HepG2 (cell line): Measurements from ENCODE around the gene SAP30. TPM values are rescaled to one million over a fixed set of nuclear protein-coding genes. Genes with fewer than 3 reads are reported as not detected.

Experiments used
- ATAC-seq: fragments of 200-7000 bp; cut with Tn5 transposase; 3 replicates; pipeline ENCODE4 v1.9.1; 2020; ENCODE audit warnings: mild to moderate bottlenecking, moderate library complexity
- BruUV-seq: library from RNA; stranded (reverse); fragments of 400-500 nt; replicated peaks from 2 replicates; lab custom pipeline; 2021; lab: Mats Ljungman, UMichigan
- CTCF ChIA-PET: fragments of 300-600 bp; formaldehyde crosslinking; extraction: SDS; loops from one replicate; lab custom pipeline; 2021; ENCODE audit warnings: low total read pairs, inconsistent platforms, low intra/inter-chr PET ratio; lab: Yijun Ruan, JAX
- POLR2A ChIA-PET: fragments of 350-600 bp; sonication (Branson Sonifier 250); formaldehyde crosslinking; loops from one replicate; lab custom pipeline; 2020; ENCODE audit warnings: antibody characterized with exemption, inconsistent platforms; lab: Yijun Ruan, JAX
- DNase-seq: peaks from one replicate; pipeline ENCODE4 v3.0.0-alpha.2; 2015; ENCODE audit warnings: low spot score
- FAIRE-seq: peaks from 3 replicates; lab custom pipeline; 2011; peaks lifted over from hg19 to GRCh38; lab: Jason Lieb, UNC
- H2AFZ ChIP-seq: one replicate; pipeline ENCODE4 v1.6.1; 2011; ENCODE audit warnings: low read length, inconsistent platforms
- H3K27ac ChIP-seq: fragments of 300-600 bp; 3 replicates; pipeline ENCODE4 v1.8.0; 2011; ENCODE audit warnings: mixed run types, mild to moderate bottlenecking, mixed read lengths, low read length, inconsistent platforms; ENCODE audit not compliant: insufficient read depth; ENCODE audit errors: extremely low read length
- H3K27me3 ChIP-seq, 2 experiments: fragments of 200-600 bp in 1 of 2; 2 replicates in 1 of 2; 3 replicates in 1 of 2; pipeline versions ENCODE4 v1.6.0 to v1.8.0; 2011; ENCODE audit warnings: low read length in 2 of 2, mild to moderate bottlenecking in 2 of 2, moderate library complexity in 2 of 2, inconsistent platforms in 1 of 2; ENCODE audit not compliant: insufficient read depth in 2 of 2, control insufficient read depth in 1 of 2
- H3K36me3 ChIP-seq, 2 experiments: fragments of 200-600 bp in 1 of 2; replicated peaks in 1 of 2; 2 replicates in 1 of 2; 3 replicates in 1 of 2; pipeline versions ENCODE4 v1.5.1 to v1.8.0; 2011; ENCODE audit warnings: low read length in 2 of 2, inconsistent platforms in 1 of 2; ENCODE audit not compliant: insufficient read depth in 2 of 2, control insufficient read depth in 1 of 2
- H3K4me1 ChIP-seq: 2 replicates; pipeline ENCODE4 v1.5.1; 2012; ENCODE audit warnings: low read length, inconsistent platforms; ENCODE audit not compliant: insufficient read depth
- H3K4me2 ChIP-seq: 2 replicates; pipeline ENCODE4 v1.6.0; 2011; ENCODE audit warnings: low read depth, low read length, inconsistent platforms
- H3K4me3 ChIP-seq, 3 experiments: fragments of 200-600 bp in 1 of 3; sonication (generic), shearing (Covaris generic) in 1 of 3; replicated peaks in 1 of 3; 2 replicates each; pipeline ENCODE4 v1.5.1; 2011 to 2016; ENCODE audit warnings: low read length in 3 of 3, inconsistent platforms in 2 of 3, low read depth in 2 of 3, mild to moderate bottlenecking in 2 of 3, control low read depth in 1 of 3, mixed read lengths in 1 of 3; ENCODE audit not compliant: insufficient read depth in 1 of 3
- H3K79me2 ChIP-seq: one replicate; pipeline ENCODE4 v1.6.1; 2011; ENCODE audit warnings: low read length, inconsistent platforms; ENCODE audit not compliant: insufficient read depth
- H3K9ac ChIP-seq: 2 replicates; pipeline ENCODE4 v1.6.0; 2011; ENCODE audit warnings: mild to moderate bottlenecking, low read depth, low read length, inconsistent platforms; ENCODE audit not compliant: insufficient read depth
- H3K9me3 ChIP-seq: 2 replicates; pipeline ENCODE4 v1.5.1; 2012; ENCODE audit warnings: mild to moderate bottlenecking, low read length
- H4K20me1 ChIP-seq: 2 replicates; pipeline ENCODE4 v1.6.0; 2011; ENCODE audit warnings: inconsistent platforms, mild to moderate bottlenecking, low read length, moderate library complexity; ENCODE audit not compliant: insufficient read depth
- AKAP8 ChIP-seq: sonication (generic); formaldehyde crosslinking; IDR thresholded peaks from 2 replicates; pipeline ENCODE4 v1.5.1; 2020; ENCODE audit warnings: mild to moderate bottlenecking, missing genetic modification reagents
- MXD1 ChIP-seq: sonication (generic); formaldehyde crosslinking; IDR thresholded peaks from 2 replicates; pipeline ENCODE4 v1.4.0; 2020; ENCODE audit warnings: mild to moderate bottlenecking, missing genetic modification reagents
- ZNF326 ChIP-seq: sonication (generic); formaldehyde crosslinking; IDR thresholded peaks from 2 replicates; pipeline ENCODE4 v1.4.0; 2020; ENCODE audit warnings: missing genetic modification reagents, borderline replicate concordance
- ZNF446 ChIP-seq: sonication (generic); formaldehyde crosslinking; IDR thresholded peaks from 2 replicates; pipeline ENCODE4 v1.5.0; 2020; ENCODE audit warnings: mild to moderate bottlenecking, missing genetic modification reagents
- WGBS: methylation state at CpG from one replicate; pipeline ENCODE4 v1.1.6; 2017; ENCODE audit warnings: low lambda C conversion rate; 5-methylcytosine and 5-hydroxymethylcytosine counted together
- in situ Hi-C: cut with HindIII; loops from 2 replicates; pipeline ENCODE4 v1.10.0; 2017; ENCODE audit warnings: low pct_unique_long_range_greater_than_20kb; ENCODE audit not compliant: extremely low pct_ligation_motif_present
- intact Hi-C: fragments of 100-400 bp; cut with micrococcal nuclease; formaldehyde crosslinking; loops from one replicate; pipeline ENCODE4 v1.10.0; 2022; ENCODE audit not compliant: unreplicated experiment
- polyA plus RNA-seq, 8 experiments: library from polyadenylated mRNA; depleted of rRNA in 3 of 8; stranded (reverse) in 7 of 8; unstranded in 1 of 8; fragments of >200 nt; fragmentation: Illumina TruSeq in 4 of 8; extraction: Trizol in 4 of 8; gene quantifications; 2 replicates each; pipeline versions ENCODE4 v1.2.1 to v1.2.3, GENCODE V29; 2011 to 2016; ENCODE audit warnings: low read depth in 4 of 8, missing spikeins in 1 of 8, mixed read lengths in 1 of 8; ENCODE audit not compliant: insufficient read depth in 1 of 8
- total RNA-seq, 5 experiments: library from RNA; depleted of rRNA; stranded (reverse); fragments of >200 nt; fragmentation: Illumina TruSeq; extraction: Trizol; gene quantifications; 2 replicates each; pipeline ENCODE4 v1.2.3, GENCODE V29; 2016; ENCODE audit warnings: low read depth in 1 of 5
- TF ChIP-seq, protein P1 (sequence below): sonication (generic); formaldehyde crosslinking; IDR thresholded peaks from 2 replicates; pipeline ENCODE4 v1.4.0; 2020; ENCODE audit warnings: missing genetic modification reagents, mild to moderate bottlenecking, borderline replicate concordance
- TF ChIP-seq, protein P2 (sequence below): sonication (generic); formaldehyde crosslinking; IDR thresholded peaks from 2 replicates; pipeline ENCODE4 v1.4.0; 2020; ENCODE audit warnings: missing genetic modification reagents

SAP30 gene
- total and polyA plus RNA-seq, 2 of the 13 experiments (the other 11 are each of a cell fraction or from before 2014, with no cell fraction given) = 14.2 to 25.1 TPM

GRCh38 chr4:173413036-173413435, 42.3 kb downstream of the SAP30 start:
- Histone ChIP-seq H2AFZ (no peak overlapping the region), H3K36me3 (no peaks in the 10 kb centered on the region), H3K4me1 (no peaks in the 10 kb centered on the region), H4K20me1 (no peaks in the 10 kb centered on the region), H3K27ac (no peak overlapping the region), H3K9ac (no peak overlapping the region), H3K4me3 (no peak overlapping the region), H3K9me3 (no peaks in the 10 kb centered on the region), H3K27me3 (no peaks in the 10 kb centered on the region; a peak in 1 of 5 replicates), H3K4me2 (no peak overlapping the region), H3K79me2 (no peaks in the 10 kb centered on the region)
- FAIRE-seq (no peak), DNase-seq (no peak), ATAC-seq (no peak)
- WGBS = 5% methylated on average over 1 of the region's 1 CpG
- intact Hi-C loops (loop anchor here (10.0 kb wide), 1 partner anchor 388 kb away; no protein-coding TSS in a partner anchor), in situ Hi-C loops (loop anchor here (10.0 to 25.0 kb wide), 2 partner anchors 128 to 401 kb away; no protein-coding TSS in a partner anchor)
- TF ChIP-seq MXD1 (CRISPR knock-in tag) = no peak
- TF ChIP-seq ZNF326 (CRISPR knock-in tag) = no peak
- no peak for TF ChIP-seq AKAP8 (CRISPR knock-in tag)
- TF ChIP-seq, protein P1, sequence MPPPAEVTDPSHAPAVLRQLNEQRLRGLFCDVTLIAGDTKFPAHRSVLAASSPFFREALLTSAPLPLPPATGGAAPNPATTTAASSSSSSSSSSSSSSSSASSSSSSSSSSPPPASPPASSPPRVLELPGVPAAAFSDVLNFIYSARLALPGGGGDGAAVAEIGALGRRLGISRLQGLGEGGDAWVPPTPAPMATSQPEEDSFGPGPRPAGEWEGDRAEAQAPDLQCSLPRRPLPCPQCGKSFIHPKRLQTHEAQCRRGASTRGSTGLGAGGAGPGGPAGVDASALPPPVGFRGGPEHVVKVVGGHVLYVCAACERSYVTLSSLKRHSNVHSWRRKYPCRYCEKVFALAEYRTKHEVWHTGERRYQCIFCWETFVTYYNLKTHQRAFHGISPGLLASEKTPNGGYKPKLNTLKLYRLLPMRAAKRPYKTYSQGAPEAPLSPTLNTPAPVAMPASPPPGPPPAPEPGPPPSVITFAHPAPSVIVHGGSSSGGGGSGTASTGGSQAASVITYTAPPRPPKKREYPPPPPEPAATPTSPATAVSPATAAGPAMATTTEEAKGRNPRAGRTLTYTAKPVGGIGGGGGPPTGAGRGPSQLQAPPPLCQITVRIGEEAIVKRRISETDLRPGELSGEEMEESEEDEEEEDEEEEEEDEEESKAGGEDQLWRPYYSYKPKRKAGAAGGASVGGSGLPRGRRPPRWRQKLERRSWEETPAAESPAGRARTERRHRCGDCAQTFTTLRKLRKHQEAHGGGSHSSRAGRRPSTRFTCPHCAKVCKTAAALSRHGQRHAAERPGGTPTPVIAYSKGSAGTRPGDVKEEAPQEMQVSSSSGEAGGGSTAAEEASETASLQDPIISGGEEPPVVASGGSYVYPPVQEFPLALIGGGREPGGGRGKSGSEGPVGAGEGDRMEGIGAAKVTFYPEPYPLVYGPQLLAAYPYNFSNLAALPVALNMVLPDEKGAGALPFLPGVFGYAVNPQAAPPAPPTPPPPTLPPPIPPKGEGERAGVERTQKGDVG (CRISPR knock-in tag) = no peak
- TF ChIP-seq, protein P2, sequence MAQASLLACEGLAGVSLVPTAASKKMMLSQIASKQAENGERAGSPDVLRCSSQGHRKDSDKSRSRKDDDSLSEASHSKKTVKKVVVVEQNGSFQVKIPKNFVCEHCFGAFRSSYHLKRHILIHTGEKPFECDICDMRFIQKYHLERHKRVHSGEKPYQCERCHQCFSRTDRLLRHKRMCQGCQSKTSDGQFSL = no peak
- TF ChIP-seq ZNF446 (CRISPR knock-in tag) = no peak
- BruUV-seq = no TSS peak
- POLR2A ChIA-PET = no interaction called here
- CTCF ChIA-PET = no interaction called here
